ENCODE results near the gene PRPF38B.
"Not testable (repeated sequence)": the region's sequence is repeated elsewhere in the genome, so short reads cannot be mapped to it uniquely, and the experiment has no call there.

The PRPF38B gene

DNA sequence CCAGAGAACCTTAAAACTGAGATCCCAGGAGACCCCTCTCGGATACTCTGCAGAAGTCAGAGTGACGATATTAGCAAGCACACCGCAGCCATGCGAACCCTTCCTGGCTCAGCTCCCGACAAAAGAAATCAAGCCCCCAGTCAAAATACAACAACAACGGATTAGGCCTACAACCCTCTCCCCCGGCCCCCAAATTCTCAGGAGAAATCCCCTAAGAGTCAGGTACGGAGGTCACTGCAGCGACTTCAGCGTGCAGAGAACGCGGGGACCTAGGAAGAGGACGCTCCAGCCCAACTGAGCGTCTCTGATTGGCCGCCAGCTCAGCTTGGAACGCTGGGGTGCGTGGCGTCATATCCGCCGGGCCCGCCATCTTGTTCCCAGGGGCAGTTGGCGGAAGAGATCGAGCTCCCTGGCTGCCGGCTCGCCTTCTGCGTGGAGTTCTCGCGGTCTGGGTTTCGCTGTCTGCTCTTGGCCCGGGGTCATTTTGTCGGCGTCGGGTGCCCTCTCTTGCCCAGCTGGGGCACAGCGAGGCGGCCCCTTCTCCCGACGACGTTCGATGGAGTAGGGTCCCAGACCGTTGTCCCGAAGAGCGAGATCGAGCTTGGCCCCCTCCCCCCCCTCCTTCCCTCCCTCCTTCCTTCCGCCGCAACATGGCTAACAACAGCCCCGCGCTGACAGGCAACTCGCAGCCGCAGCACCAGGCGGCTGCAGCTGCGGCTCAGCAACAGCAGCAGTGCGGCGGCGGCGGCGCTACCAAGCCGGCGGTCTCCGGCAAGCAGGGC is at the start of gene PRPF38B:
PRPF38B (plus strand) TSS at position 369 of the 782 bp plus-strand sequence; CDS start at position 651, 282 bp downstream.
- DNase-seq (ENCODE audit: low read depth) = peak; percentile 91

DNA sequence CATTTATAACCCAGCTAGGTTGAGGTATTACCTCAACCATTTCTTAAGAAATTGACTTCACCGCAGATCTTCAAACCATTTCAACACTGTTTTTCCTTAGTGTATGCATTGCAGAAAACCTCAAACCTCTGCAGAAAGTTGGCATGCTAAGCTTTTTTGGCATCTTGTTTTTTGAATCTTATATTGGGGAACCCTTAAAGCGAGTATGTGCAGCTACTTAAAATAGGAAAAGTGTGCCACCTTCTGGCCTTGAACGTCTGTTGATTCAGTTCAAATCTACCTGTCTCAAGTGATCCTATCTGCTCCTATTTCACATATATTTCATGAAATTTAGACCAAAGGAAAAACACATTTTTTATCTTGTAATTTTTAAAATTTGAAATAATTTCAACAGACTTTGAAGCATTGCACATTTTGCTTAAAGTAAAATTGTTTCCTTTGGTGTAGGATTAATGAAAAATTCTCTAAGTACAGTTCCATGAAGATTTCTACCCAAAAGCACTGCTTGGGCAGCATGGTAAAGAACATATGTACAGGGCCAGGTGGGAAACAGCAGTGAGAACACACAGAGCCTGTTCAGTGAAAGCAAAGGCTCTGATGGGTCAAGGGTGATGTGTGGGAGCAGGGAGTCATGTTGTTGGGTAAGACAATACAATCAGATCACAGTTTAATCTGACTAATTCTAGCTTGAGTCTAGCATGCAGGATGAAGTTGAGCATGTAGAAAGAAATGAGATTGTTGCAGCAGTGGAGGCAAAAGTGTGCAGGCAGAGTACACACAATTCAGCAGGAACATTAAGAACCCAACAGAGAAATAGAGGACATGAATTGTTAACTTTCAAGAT is 48.4 kb upstream of the PRPF38B start:
- no peak for DNase-seq (ENCODE audit: low read depth)

GRCh38 chr1:108644984-108645383 is 47.1 kb upstream of the PRPF38B start:
- DNase-seq (ENCODE audit: low read depth) = peak; percentile 19

- no peak for DNase-seq (ENCODE audit: low read depth)
These were observed 46.4 kb upstream of the PRPF38B start for GRCh38 chr1:108645564-108646184.

DNA sequence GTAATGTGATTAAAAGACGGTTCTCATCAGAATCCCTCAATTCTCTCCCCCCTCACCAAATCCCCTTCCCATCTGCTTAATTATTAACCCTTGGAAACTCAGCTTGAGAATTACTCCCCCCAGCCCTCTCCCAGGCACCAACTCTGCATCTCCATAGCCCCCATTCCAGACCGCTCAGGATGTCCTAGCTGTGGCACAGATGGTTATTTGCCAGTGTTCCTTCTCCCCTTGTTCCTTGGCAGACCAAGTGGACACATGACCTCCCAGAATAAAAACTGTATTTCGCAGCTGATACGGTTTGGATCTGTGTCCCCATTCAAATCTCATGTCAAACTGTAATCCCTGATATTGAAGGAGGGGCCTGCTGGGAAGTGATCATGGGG is 45.9 kb upstream of the PRPF38B start:
- DNase-seq (ENCODE audit: low read depth) = no peak

GRCh38 chr1:108646648-108647269 is 45.4 kb upstream of the PRPF38B start:
- DNase-seq (ENCODE audit: low read depth) = peak; percentile 63

DNA sequence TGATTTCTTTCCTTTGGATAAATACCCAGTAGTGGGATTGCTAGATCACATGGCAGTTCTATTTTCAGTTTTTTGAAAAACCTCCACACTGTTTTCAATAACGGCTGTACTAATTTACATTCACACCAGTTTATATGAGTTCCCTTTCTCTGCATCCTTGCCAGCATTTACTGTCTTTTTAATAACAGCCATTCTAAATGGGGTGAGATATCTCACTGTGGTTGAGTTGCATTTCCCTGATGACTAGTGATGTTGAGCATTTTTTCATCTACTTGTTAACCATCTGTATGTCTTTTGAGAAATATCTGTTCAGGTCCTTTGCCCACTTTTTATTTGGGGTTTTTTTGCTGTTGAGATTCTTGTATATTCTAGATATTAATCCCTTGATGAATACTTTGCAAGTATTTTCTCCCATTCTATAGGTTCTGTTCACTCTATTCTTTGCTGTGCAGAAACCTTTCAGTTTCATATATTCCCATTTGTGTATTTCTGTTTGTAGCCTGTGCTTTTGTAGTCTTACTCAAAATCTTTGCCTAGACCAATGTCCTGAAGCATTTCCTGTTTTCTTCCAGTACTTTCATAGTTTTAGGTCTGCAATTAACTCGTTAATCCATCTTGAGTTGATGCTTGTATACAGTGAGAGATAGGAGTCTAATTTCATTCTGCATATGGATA is 38.5 kb upstream of the PRPF38B start:
- no peak for DNase-seq (ENCODE audit: low read depth)

DNA sequence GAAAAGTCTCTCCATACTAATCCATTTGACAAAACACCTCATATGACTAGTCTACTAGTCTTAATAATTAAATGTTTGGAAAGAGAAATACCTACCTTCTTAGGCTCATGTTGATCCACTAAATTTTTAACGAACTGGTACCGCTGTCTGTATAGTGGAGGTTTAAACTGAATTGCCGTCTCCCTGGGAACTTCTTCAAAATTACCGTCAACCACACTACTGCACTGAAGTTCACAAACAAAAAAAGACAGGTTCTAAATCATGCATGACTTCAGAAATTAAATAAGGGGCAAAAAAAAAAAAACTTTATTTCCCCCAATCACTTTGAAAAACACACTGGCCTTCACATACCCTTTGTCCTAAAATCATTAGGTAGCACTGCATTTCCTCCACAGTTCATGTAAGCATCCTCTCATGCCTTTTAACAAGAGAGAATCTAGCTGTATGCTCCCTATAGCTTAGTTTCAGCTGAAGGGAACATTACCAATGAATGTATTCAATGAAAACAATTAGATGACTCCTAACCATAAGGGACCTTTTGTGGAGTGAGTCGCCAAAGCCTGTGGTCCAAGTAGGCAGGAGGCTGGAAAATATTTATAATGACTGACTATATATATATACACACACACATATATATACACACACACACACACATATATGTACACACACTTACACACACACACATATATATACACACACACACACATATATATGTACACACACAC is 34.6 kb upstream of the PRPF38B start:
- no peak for DNase-seq (ENCODE audit: low read depth)

- peak; percentile 71 for DNase-seq (ENCODE audit: low read depth)
These were observed 31.0 kb upstream of the PRPF38B start, which contains the start of gene HENMT1 for GRCh38 chr1:108661030-108661609. TSS of gene HENMT1 (minus strand) at chr1:108661093. CDS start at chr1:108659884, 1,209 bp downstream.

GRCh38 chr1:108663074-108663473 is 29.0 kb upstream of the PRPF38B start:
- DNase-seq (ENCODE audit: low read depth) = no peak

GRCh38 chr1:108664481-108664880 is 27.6 kb upstream of the PRPF38B start:
- DNase-seq (ENCODE audit: low read depth) = no peak

DNA sequence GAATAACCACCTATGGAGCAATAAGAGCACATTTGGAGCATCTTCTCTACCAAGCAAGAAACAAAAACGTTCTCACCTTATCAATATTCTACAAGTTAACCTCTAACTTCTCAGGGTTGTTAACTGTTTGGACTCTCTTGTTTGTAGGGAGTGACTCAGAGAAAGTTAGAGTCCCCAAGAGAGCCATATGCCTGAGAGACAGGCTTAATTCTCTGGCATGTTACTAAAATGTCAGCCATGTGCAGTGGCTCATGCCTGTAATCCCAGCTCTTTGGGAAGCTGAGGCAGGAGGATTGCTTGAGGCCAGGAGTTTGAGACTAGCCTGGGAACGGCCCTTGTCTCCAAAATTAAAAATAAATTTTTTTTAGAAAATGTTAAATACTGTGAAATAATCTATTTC is 27.0 kb upstream of the PRPF38B start:
- DNase-seq (ENCODE audit: low read depth) = no peak

DNA sequence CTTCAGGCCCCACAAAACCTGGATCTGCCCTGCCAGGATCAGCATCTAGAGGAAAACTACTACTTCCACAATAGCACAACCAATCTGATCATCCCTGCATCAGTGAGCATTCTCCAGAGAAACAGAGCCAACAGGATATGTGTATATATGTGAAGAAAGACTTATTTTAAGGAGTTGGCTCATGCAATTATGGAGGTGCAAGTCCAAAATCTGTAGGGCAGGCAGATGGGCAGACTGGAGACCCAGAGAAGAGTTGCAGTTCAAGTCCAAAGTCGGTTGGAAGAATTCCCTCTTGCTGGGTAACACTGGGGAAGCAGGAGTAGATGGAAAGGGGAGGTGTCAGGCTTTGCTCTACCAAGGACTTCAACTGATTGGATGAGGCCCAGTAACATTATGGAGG is 26.3 kb upstream of the PRPF38B start:
- DNase-seq (ENCODE audit: low read depth) = no peak

GRCh38 chr1:108667422-108667821 is 24.7 kb upstream of the PRPF38B start:
- DNase-seq (ENCODE audit: low read depth) = not testable (repeated sequence)

DNA sequence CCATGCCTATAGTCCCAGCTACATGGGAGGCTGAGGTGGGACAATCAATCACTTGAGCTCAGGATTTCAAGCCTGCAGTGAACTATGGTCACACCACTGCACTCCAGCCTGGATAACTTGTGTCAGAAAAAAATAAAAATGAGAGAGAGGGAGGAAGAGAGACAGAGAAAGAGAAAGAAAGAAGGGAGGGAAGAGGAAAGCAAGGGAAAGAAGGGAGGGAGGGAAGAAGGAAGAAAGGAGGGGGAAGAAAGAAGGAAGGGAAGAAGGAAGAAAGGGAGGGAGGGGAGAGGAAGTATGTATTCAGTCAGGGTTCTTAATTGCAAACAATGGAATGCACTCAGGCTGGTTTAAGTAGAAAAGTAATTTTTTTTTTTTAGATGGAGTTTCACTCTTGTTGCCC is 23.3 kb upstream of the PRPF38B start:
- DNase-seq (ENCODE audit: low read depth) = no peak

DNA sequence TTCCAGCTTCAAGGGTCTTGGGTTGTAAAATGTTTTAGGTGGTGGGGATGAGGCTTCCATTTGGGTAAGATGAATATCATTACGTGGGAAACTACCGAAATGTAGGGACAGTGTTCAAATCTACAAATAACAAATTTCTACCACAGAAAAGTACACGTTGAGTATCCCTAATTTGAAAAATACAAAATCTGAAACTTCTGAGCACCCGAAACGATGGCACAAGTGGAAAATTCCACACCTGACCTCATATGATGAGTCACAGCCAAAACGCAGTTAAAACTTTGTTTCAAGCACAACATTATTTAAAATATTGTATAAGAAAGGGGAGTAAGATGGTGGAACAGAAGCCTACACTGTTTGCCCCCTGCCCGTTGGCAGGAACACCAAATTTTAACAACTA is 22.4 kb upstream of the PRPF38B start:
- no peak for DNase-seq (ENCODE audit: low read depth)

DNA sequence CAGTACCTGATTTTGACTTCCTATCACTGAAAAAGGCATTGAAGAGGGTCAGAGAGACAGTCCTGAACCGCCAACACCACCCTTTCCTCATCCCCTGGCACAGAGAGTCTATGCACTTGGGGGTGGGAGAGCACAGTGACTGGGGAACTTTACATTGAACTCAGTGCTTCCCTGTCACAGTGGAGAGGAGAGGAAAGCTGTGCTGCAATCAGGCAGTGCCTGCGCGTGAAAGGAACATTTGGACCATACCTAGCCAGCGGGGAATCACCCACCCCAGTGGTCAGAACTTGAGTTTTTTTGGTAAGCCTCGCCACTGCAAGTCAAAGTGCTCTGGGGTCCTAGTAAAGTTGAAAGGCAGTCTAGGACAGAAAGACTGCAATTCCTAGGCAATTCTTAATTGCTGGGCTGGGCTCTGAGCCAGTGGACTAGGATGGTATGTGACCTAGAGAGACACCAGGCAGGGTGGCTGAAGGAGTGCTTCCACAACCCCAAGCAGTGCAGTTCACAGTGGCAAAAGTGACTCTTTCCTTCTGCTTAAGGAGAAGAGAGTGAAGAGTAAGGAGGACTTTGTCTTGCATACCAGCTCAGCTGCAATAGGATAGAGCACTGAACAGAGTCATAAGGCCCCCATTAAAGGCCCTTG is 21.9 kb upstream of the PRPF38B start:
- DNase-seq (ENCODE audit: low read depth) = no peak

- DNase-seq (ENCODE audit: low read depth) = no peak
These were observed 21.0 kb upstream of the PRPF38B start for GRCh38 chr1:108671143-108671542.

- no peak for DNase-seq (ENCODE audit: low read depth)
These were observed 13.4 kb upstream of the PRPF38B start for GRCh38 chr1:108678706-108679105.

DNA sequence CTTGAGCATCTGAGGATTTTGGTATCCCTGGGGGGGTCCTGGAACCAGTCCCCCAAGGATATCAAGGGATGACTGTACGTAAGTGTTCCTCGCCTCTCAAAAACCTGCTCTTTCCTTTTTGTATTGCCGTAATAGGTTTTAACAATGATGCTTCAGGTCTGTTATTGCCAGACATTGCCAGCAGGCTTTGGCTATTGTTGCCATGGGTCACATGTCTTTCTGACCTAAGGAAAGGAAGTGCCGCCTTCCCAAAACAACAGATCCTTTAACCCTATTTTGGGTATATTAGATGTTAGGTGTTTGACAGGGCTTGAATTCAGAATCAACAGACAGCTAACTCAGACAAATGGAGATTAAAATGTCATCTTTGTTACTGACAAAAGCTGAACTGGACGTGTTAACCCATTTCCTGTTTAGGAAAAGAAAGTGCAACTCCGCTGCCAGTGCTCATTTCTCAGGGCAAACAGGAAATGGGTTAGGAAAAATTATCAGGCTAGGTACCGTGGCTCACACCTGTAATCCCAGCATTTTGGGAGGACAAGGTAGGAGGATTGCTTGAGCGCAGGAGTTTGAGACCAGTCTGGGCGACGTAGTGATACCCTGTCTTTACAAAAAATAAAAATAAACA is 12.4 kb upstream of the PRPF38B start:
- DNase-seq (ENCODE audit: low read depth) = no peak

All from T-helper 22 cell (primary cell).